K562 (cell line): ENCODE data around the gene B3GALT6. TPM values are rescaled to one million over a fixed set of nuclear protein-coding genes. Genes with fewer than 3 reads are reported as not detected.

ENCODE experiments used
- ATF7 ChIP-seq: fragments of 450-650 bp; IDR thresholded peaks from 2 replicates; pipeline ENCODE4 v1.7.1; 2014; ENCODE audit warnings: mild to moderate bottlenecking, moderate library complexity
- CBX5 ChIP-seq: IDR thresholded peaks from 2 replicates; pipeline ENCODE4 v1.6.1; 2014; ENCODE audit warnings: low read depth, borderline replicate concordance
- CCNT2 ChIP-seq: IDR thresholded peaks from 2 replicates; pipeline ENCODE4 v1.6.1; 2011; ENCODE audit warnings: borderline replicate concordance, low read depth, mild to moderate bottlenecking, moderate library complexity, mixed read lengths, low read length; ENCODE audit not compliant: insufficient read length; ENCODE audit errors: extremely low read depth
- CHAMP1 ChIP-seq: fragments of 450-650 bp; IDR thresholded peaks from 2 replicates; pipeline ENCODE4 v1.6.1; 2016; ENCODE audit warnings: mild to moderate bottlenecking
- GMEB1 ChIP-seq: fragments of 250-450 bp; sonication (Bioruptor Pico); IDR thresholded peaks from 2 replicates; pipeline ENCODE4 v1.4.0; 2020; ENCODE audit warnings: mild to moderate bottlenecking
- ILF3 ChIP-seq: fragments of 450-650 bp; IDR thresholded peaks from 2 replicates; pipeline ENCODE4 v1.6.1; 2018; ENCODE audit warnings: antibody characterized with exemption, mild to moderate bottlenecking, moderate library complexity, borderline replicate concordance
- KLF13 ChIP-seq: fragments of 450-650 bp; IDR thresholded peaks from 2 replicates; pipeline ENCODE4 v1.6.1; 2016; ENCODE audit warnings: missing genetic modification characterization, low read depth, mild to moderate bottlenecking, missing compliant biosample characterization, moderate library complexity, borderline replicate concordance
- NR3C1 ChIP-seq: sonication (generic); formaldehyde crosslinking; IDR thresholded peaks from 2 replicates; pipeline ENCODE4 v1.8.1; 2022; ENCODE audit warnings: missing genetic modification reagents
- THRA ChIP-seq: fragments of 450-650 bp; IDR thresholded peaks from 2 replicates; pipeline ENCODE4 v1.6.1; 2017; ENCODE audit warnings: mild to moderate bottlenecking, moderate library complexity
- ZBTB12 ChIP-seq: fragments of 250-450 bp; sonication (Bioruptor Pico); IDR thresholded peaks from 2 replicates; pipeline ENCODE4 v1.4.0; 2020
- ZBTB17 ChIP-seq: fragments of 450-650 bp; formaldehyde crosslinking; IDR thresholded peaks from 2 replicates; pipeline ENCODE4 v1.4.0; 2020; ENCODE audit warnings: mild to moderate bottlenecking
- ZBTB33 ChIP-seq: sonication (generic); formaldehyde crosslinking; IDR thresholded peaks from 2 replicates; pipeline ENCODE4 v1.8.1; 2023; ENCODE audit warnings: mild to moderate bottlenecking, missing genetic modification reagents
- ZBTB34 ChIP-seq: fragments of 250-450 bp; sonication (Bioruptor Pico); IDR thresholded peaks from 2 replicates; pipeline ENCODE4 v1.8.0; 2021; ENCODE audit warnings: mild to moderate bottlenecking, moderate library complexity
- ZFP30 ChIP-seq: fragments of 250-450 bp; sonication (Bioruptor Pico); IDR thresholded peaks from 2 replicates; pipeline ENCODE4 v1.8.0; 2022; ENCODE audit warnings: moderate library complexity, mild to moderate bottlenecking, inconsistent platforms, borderline replicate concordance
- ZNF140 ChIP-seq: fragments of 250-450 bp; sonication (Bioruptor Pico); IDR thresholded peaks from 2 replicates; pipeline ENCODE4 v1.8.0; 2021; ENCODE audit warnings: moderate library complexity, mild to moderate bottlenecking, inconsistent platforms
- ZNF146 ChIP-seq: IDR thresholded peaks from one replicate; pipeline ENCODE4 v1.6.1; 2018; ENCODE audit warnings: missing compliant biosample characterization; ENCODE audit not compliant: unreplicated experiment
- ZNF184 ChIP-seq: sonication (generic); formaldehyde crosslinking; IDR thresholded peaks from 2 replicates; pipeline ENCODE4 v1.5.0; 2020; ENCODE audit warnings: missing genetic modification reagents
- polyA plus RNA-seq, 8 experiments: library from polyadenylated mRNA; depleted of rRNA in 4 of 8; stranded (reverse) in 5 of 8; unstranded in 3 of 8; fragments of >200 nt; fragmentation: Nextera tagmentation in 2 of 8; fragmentation: Illumina TruSeq in 1 of 8; extraction: Ambion mirVana in 2 of 8; extraction: Trizol in 1 of 8; gene quantifications; 2 replicates each; pipeline versions ENCODE4 v1.2.1 to v1.2.3, GENCODE V29; 2011 to 2014; ENCODE audit warnings: inconsistent platforms in 1 of 8, missing spikeins in 1 of 8
- total RNA-seq, 7 experiments: library from RNA; depleted of rRNA in 6 of 7; stranded (reverse); fragments of >200 nt in 6 of 7; fragmentation: Illumina TruSeq in 2 of 7; extraction: Trizol in 2 of 7; gene quantifications; 2 replicates each; pipeline versions ENCODE4 v1.2.1 to v1.2.3, GENCODE V29; 2011 to 2021; ENCODE audit warnings: low replicate concordance in 1 of 7

Gene B3GALT6
- total and polyA plus RNA-seq, 9 of the 15 experiments (the other 6 are each of a cell fraction or from before 2014, with no cell fraction given) = 0.68 to 29.8 (median 9.9) TPM

- TF ChIP-seq CHAMP1 (no peak), ZFP30 (CRISPR knock-in tag) (no peak), GMEB1 (CRISPR knock-in tag) (no peak), ATF7 (no peak), CCNT2 (no peak), ZBTB33 (CRISPR knock-in tag) (peak; percentile 98), NR3C1 (no peak; the same call in 1 of the 2 replicates), CBX5 (no peak), ZNF184 (CRISPR knock-in tag) (no peak), ILF3 (no peak), THRA (no peak), ZNF140 (CRISPR knock-in tag) (no peak), ZBTB17 (CRISPR knock-in tag) (no peak), ZBTB34 (no peak), ZBTB12 (CRISPR knock-in tag) (no peak), KLF13 (tag) (no peak), ZNF146 (CRISPR knock-in tag) (no peak)
These were observed 944 bp downstream of the B3GALT6 start (continued) for GRCh38 chr1:1232796-1233566.
